NCI-H2107 treated with DMSO at 0.1 percent for 48 hours (cell line): ENCODE results near the gene RYR2.
"Not testable (repeated sequence)": the region's sequence is repeated elsewhere in the genome, so short reads cannot be mapped to it uniquely, and the experiment has no call there.

Experiments used
- DNase-seq: peaks from one replicate; lab custom pipeline; 2025; ENCODE audit not compliant: unreplicated experiment; lab: John Stamatoyannopoulos, UW

RYR2 gene

DNA sequence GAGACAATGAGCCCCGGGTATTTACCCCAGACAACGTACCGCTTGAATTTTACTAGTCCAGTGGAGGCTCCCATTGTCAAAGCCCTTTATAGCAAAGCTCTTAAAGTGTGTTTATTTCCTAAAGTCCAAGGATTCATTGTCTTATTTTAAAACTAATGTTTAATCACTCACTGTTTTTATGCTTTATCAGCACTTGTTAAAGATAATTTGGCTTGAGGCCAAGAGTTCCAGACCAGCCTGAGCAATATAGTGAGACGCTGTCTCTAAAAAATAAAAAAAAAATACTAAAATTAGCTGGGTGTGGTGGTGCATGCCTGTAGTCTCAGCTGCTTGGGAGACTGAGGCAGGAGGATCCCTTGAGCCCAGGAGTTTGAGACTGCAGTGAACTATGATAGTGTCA lies 202.8 kb downstream of the RYR2 start:
- DNase-seq, result no peak

- no peak for DNase-seq
Observed at GRCh38 chr1:237247442-237247841, 205.5 kb downstream of the RYR2 start.

- DNase-seq, result no peak
Observed at GRCh38 chr1:237249120-237249519, 207.1 kb downstream of the RYR2 start.

DNA sequence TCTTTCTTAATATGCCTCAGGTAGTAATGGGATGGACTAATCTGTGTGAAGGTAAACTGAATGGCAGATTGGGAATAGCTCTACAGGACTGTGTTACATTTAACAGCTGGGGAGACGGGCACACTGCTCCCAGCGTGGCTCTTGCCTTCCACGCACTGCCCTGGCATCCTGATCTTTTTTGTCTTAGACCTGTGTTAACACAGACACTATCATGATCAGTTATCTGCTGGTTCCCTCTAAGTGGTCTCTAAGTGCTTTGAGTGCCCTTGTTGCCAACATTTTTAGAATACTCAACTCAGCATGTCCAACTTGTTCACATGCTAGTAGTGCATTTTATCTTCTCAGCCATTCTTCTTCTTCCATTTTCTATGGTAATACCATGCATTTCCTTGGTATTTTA lies 208.1 kb downstream of the RYR2 start:
- no peak for DNase-seq

DNA sequence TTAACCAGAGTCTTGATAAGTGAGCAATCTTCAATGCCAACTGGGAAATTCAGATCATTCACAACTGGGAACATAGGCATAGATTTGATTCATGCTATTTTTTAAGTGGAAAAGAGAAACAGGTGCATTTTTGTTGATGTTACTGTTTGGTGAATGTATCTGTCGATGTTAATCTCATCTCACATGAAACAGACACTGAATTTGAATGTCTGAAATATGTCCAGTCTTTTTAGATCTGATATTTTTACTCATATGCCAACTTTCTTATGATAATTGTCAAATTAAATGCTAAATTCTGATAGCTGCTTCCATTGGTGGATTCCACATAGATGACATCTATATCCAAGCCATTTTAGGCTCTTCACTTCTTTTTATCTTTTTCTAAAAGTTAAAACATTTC lies 213.1 kb downstream of the RYR2 start:
- DNase-seq, result no peak

- DNase-seq, result no peak
Observed at GRCh38 chr1:237258871-237259270, 216.9 kb downstream of the RYR2 start.

DNA sequence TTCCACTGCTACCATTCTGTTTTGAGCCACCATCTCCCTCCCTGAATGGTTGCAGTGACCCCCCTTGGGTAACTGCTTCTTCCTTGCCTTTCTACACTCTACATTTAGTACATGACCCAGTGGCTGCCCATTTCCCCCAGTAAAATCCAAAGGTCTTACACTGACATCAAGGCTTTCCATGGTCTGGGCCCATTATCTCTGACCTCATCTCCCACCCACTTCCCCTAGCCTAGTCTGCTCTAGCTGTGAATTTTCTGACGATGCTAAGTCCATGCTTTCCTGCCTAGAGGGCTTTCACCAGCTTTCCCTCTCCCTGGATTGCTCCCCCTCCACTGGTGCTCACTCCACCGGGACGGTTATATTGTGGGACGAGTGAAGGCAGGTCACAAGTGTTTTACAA lies 219.2 kb downstream of the RYR2 start:
- DNase-seq, result no peak

DNA sequence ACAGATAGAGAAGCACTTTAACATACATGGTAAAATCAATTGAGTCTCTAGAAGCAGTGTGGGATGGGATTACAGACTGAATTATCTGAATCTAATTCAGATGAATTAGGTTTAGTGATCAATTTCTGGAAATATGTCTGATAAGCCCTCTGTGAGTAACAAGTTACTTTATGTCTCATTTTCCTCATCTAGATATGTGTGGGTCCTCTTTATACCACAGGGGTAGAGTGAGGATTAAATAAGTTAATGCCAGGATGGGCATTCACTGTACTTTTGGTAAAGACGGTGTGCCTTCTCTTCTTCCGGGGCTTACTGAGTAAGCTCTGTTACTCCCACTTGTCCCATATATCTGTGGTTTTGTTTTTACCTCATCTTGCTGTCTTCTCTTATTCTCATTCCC lies 225.8 kb downstream of the RYR2 start:
- no peak for DNase-seq

- no peak for DNase-seq
Observed at GRCh38 chr1:237269938-237270337, 228.0 kb downstream of the RYR2 start.

DNA sequence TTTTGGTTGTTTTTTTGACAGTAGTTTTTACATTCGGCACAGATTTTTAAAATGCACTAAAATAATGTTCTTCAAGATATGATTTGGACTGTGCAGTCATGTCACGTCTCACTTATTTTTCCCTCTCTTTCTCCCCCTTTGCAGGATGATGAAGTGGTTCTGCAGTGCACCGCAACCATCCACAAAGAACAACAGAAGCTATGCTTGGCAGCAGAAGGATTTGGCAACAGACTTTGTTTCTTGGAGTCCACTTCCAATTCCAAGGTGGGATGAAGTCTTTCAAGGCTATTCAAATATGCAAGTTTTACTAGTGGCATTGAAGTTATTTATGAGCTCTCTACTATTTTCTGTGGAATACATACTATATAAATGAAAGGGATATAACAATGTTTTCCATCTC lies 228.4 kb downstream of the RYR2 start:
- no peak for DNase-seq

DNA sequence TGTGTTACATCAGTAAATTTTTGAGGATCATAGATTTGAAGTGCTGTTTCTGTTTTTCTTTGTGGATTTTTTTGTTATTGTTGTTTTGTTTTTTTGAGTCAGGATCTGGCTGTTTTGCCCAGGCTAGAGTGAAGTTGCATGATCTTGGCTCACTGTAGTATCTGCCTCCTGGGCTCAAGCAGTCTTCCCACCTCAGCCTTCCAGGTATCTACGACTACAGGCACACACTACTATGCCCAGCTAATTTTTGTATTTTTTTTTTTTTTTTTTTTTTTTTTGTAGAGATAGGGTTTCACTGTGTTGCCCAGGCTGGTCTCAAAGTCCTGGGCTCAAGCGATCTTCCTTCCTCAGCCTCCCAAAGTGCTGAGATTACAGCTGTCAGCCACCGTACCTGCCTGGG lies 236.0 kb downstream of the RYR2 start:
- DNase-seq, result not testable (repeated sequence)

DNA sequence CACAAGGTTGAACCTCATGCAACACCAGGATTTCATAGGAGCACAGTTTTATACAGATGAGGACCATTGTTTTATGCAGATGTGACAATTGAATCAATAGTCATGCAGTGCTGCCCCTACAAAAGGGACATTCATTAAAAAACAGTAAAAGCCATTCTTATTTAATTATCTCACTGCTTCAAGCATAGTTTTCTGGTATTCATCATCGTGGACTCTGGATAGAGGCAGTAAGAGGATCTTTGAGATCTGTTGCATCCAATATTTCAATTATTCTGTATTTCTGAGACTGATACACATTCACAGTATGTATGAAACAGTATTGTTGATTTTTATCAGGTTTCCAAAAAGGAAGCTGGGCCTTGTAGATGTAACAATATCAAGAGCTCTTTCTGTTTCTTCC lies 237.6 kb downstream of the RYR2 start:
- no peak for DNase-seq

- DNase-seq, result no peak
Observed at GRCh38 chr1:237281481-237281880, 239.5 kb downstream of the RYR2 start.

GRCh38 chr1:237282208-237282783 lies 240.3 kb downstream of the RYR2 start:
- no peak for DNase-seq

- DNase-seq, result no peak
Observed at GRCh38 chr1:237287876-237288521, 246.0 kb downstream of the RYR2 start.

DNA sequence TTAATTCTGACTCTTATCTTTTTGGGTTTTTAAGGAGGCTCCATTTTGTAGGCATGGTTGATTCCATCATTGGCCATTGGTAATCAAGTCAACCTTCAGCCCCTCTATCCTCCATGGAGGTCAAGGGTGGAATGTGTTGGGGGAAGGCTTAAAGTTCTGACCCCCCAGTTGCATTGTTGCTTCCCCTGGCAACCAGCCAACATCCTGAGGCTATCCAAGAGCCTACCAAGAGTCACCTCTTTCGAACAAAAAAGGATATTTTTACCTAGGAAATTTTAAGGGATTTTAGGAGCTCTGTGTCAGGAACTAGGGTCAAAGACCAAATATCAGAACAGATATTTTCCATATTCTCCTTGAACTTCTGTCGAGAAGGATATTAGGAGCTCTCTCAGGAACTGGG lies 251.8 kb downstream of the RYR2 start:
- no peak for DNase-seq

- no peak for DNase-seq
Observed at GRCh38 chr1:237296861-237297260, 254.9 kb downstream of the RYR2 start.

DNA sequence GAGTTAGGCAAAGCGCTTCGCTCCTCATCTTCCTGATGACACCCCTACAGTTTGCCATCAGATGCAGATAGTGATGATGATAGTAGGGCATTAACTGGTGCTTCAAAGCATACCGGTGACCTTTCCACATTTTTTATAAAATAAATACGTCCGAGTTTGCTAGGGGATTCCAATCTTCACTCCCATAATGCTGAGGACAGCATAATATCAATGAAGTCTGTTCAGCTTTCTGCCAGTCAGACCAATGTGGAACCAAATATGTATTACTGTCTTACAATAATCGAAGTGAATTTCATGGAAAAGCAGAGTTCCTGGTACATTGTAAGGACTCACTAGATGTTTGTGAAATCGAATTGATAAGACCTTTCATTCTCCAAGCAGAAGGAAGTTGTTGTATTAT lies 258.7 kb downstream of the RYR2 start:
- DNase-seq, result no peak

DNA sequence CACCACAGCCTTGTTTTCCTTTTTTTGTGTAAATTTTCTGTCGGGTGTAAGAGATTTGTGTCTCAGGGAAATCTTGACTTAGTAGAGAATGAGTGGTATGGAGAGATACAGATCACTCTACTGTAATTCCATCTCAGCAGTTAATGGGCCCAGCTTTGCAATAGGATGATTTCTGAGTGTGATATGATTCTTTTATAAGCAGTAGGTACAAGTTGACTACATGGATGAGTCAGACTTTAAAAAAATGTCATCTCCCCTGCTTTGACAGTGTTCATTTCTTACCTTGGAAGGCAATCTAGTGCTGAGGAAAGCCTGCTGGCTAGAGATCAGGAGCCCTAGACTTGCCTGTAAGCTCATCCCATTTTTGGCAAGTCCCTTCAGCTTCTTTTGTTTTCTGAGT lies 261.9 kb downstream of the RYR2 start:
- DNase-seq, result no peak

DNA sequence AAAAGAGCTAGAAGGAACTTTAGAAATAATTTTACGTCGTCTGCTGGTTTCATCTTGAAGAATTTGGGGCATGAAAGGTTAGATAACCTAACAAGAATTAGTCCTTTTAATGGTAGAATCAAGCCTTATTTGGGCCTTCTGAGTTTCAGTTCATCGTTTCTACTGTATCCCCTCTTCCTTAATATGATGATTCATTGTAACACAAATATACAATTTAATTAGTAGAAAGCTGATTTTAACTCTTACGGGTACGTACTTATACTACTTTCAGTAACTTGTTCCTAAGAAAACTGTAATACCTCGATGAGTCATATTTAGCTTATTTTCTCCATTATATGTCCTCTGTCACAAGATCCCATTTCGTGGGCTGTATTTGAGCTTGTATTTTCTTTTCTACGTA lies 264.7 kb downstream of the RYR2 start:
- DNase-seq, result no peak

GRCh38 chr1:237309595-237310118 lies 267.7 kb downstream of the RYR2 start:
- no peak for DNase-seq

DNA sequence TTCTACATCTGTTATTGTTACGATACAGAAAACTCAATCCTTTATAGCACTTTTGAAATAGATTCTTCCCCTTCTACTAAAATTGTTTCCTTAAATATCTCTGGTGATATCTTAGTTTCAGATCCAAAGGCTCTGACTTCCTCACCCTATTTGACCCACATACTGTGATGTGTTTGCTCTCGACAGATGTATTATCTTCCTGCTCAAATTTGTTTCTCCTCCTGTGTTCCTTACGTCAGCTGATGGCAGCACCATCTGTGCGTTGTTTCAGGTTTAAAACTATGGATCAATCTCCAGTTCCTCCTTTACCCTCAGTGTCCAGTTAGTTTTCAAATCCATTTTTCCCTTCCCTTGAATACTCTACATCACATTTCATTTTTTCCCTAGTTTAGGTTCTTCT lies 274.4 kb downstream of the RYR2 start:
- no peak for DNase-seq

DNA sequence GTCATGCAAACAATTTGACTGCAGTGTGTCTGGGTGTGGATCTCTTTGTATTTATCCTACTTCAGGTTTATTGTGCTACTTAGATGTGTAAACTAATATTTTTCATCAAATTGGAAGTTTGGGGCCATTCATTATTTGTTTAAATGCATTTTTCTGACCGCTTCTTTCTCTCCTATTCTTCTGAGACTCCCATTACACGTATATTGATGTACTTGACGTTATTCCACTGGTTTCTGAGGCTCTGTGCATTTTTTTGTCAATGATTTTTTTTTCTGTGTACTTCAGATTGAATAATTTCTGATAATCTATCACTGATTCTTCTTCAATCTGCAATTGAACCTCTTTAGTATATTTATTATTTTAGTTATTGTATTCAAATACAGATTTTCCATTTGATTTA lies 276.8 kb downstream of the RYR2 start:
- DNase-seq, result no peak
